LHCN-M2 (cell line): ENCODE data around the gene ADCY9. TPM values are rescaled to one million over a fixed set of nuclear protein-coding genes. Genes with fewer than 3 reads are reported as not detected.

ENCODE experiments used
- DNase-seq: peaks from one replicate; pipeline ENCODE4 v3.0.0-alpha.2; 2012; ENCODE audit warnings: low read depth
- total RNA-seq: library from RNA; depleted of rRNA; stranded (reverse); fragments of >200 nt; gene quantifications from 2 replicates; pipeline ENCODE4 v1.2.3, GENCODE V29; 2014

Gene ADCY9
- total RNA-seq, 1 experiment from 2014 or later, result 11.7 TPM

DNA sequence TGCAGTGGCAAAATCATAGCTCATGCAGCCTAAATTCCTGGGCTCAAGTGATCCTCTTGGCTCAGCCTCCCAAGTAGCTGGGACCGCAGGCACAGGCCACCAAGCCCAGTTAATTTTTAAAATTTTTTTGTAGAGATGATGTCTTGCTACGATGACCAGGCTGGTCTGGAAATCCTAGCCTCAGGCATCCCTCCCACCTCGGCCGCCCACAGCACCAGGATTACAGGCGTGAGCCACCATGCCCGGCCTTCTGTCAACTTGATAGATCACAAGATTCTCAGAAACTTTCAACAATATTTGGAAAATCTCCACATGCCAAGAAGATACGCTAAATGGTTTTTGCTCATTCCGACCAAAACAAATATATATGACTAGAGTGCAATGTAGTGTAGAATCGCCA, 111.0 kb downstream of the ADCY9 start:
- DNase-seq, result no peak

DNA sequence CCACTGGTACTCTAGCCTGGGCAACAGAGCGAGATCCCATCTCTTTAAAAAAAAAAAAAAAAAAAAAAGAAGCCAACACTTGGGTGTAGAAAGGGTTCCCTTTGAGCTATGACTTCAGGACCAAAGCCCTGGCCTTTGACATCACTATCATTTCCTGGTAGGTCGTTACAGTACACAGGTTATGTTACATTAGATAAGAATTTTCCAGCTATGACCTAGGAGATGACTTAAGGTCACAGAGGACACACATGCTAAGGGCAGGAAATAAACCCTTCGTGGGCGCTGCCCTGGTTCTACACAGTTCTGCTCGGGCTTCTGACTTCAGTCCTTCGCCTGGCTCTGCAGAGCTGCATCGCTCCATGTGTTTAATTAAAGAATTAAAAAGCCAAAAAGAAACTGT, 112.0 kb downstream of the ADCY9 start:
- DNase-seq, result no peak

DNA sequence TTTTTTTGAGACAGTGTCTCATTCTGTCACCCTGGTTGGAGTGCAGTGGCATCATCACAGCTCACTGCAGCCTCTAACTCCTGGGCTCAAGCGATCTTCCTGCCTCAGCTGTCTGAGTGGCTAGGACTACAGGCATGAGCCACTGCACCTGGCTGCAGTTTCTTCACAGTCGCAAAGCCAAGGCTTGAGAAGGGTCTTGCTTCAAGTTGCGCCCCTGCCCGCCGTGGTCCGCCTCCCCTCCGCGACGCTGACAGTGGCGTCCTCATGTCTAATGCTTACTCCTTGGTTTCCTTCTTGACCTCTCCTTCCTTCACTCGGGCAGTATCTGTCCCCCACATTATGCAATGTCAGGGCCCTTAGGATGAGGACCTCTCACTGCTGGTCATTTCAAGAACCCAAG, 112.7 kb downstream of the ADCY9 start:
- DNase-seq, result no peak

DNA sequence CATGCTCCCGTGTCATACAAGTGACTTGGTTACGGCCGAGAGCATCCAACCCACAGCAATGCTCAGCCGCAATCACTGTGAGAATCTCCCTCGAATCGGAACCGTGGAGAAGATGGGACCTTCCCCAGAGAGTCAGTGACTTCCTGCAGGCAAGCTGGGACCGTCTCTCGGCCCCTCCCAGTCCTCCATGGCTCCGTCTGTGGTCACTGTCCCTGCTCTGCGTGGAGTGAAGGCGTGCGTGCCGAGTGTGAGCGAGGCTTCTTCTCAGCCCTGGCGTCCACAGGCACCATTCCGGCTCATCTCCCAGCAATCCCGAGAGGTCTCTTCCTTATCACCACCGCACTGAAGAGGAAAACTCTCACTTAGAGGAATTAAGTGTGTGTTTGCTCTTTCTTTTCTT, 113.1 kb downstream of the ADCY9 start:
- DNase-seq, result no peak

GRCh38 chr16:4002121-4002520, 114.1 kb downstream of the ADCY9 start:
- no peak for DNase-seq

- peak; percentile 78 for DNase-seq
These were observed 116.5 kb downstream of the ADCY9 start for GRCh38 chr16:3999479-4000325.

GRCh38 chr16:3998793-3999478, 117.3 kb downstream of the ADCY9 start:
- peak; percentile 63 for DNase-seq

- no peak for DNase-seq
These were observed 118.9 kb downstream of the ADCY9 start for GRCh38 chr16:3997231-3997841.

DNA sequence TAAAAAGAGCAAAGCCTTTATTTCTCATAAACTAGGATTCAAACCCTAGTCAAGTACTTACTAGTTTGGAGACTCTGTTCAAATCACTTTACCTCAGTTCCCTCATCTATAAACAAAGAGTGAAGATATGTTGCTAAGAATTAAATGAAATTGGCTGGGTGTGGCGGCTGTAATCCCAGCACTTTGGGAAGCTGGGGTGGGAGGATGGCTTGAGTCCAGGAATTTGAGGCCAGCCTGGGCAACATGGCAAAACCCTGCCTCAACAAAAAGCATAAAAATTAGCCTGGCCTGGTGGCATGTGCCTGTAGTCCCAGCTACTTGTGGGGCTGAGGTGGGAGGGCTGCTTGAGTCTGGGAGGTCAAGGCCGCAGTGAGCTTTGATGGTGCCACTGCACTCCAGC, 121.2 kb downstream of the ADCY9 start:
- DNase-seq, result no peak

DNA sequence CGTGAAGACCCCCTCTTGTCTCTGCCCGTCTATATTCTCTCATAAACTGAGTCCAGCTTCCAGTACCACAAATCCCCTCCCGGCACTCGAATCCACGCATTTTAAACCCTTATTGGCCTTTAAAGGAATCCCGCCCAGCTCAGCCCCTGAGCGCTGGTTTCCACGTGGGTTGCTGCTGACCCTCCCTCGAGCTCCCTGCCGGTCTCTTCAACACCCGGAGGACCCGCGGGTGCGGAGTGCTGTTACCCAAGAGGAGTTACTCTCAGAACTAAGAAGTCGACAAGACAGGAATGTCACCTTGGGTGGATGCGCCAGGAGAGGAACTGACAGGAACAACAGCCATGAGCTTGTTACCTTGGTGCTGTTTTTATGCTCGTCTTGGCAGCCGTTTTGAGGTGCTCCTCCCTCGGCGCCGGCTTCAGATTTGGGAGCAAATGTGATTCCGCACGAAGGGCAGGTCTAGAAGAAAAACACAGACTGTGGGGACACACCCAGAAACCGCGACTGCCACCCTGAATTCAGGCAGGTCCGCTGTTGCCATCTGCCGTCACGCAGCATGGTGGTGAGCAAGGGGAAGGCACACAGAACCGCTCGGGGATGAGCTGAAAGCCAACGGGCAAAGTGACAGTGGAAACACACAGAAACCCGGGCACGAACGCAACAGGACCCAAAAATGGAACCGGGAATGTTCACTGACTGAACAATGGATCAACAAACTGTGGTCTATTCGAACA, 123.0 kb downstream of the ADCY9 start:
- DNase-seq, result no peak

GRCh38 chr16:3992297-3993051, 123.8 kb downstream of the ADCY9 start:
- DNase-seq, result no peak

GRCh38 chr16:3988824-3989223, 127.4 kb downstream of the ADCY9 start:
- no peak for DNase-seq

DNA sequence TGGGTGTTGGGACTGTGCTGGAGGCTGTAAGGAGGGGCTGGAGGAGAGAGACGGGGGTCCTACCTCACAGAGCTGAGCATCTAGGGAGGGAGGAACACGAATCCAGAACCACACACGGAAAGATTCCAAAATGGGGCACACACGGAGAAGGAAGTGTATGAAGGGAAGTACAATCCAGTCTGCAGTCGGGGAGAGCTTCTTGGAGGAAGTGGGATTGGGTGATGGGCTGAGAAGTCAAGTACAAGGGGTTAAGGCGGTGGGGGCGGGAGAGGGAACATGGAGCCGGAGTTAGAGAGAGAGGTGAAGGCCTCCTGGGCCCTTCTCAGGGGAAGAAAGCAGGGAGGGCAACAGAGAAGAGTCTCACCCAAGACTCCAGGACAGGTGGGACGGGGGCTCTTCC, 128.2 kb downstream of the ADCY9 start:
- DNase-seq, result no peak

DNA sequence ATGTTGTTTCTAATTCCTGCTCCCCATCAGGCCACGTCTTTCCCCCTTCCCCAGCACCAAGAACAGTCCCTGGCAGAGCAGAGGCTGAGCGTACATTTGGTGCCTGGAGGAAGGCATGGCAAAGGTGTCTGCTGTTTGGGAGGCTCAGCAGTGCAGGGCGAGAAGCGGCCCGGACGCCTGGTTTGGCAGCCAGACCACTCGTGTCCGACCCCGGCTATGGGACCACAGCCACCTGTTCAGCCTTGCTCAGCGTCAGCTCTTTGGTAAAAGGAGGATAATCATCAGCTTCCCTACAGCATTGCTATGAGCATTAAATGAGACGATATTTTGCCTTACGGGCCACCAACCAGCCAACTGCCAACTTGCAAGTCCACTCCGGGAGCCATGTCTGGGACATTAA, 129.0 kb downstream of the ADCY9 start:
- no peak for DNase-seq

DNA sequence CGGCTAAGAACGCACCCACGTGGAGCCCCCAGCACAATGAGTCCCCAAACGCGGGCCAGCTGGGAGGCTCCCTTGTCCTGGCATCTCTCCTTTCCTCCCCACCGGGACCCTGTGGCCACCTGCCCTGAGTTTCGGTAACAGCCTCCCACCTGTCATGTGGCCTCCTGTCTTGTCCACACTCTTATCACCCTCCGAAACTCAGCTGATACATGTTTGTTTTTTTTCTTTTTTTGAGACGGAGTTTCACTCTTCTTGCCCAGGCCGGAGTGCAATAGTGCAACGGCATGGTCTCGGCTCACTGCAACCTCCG, 130.1 kb downstream of the ADCY9 start:
- DNase-seq, result no peak

DNA sequence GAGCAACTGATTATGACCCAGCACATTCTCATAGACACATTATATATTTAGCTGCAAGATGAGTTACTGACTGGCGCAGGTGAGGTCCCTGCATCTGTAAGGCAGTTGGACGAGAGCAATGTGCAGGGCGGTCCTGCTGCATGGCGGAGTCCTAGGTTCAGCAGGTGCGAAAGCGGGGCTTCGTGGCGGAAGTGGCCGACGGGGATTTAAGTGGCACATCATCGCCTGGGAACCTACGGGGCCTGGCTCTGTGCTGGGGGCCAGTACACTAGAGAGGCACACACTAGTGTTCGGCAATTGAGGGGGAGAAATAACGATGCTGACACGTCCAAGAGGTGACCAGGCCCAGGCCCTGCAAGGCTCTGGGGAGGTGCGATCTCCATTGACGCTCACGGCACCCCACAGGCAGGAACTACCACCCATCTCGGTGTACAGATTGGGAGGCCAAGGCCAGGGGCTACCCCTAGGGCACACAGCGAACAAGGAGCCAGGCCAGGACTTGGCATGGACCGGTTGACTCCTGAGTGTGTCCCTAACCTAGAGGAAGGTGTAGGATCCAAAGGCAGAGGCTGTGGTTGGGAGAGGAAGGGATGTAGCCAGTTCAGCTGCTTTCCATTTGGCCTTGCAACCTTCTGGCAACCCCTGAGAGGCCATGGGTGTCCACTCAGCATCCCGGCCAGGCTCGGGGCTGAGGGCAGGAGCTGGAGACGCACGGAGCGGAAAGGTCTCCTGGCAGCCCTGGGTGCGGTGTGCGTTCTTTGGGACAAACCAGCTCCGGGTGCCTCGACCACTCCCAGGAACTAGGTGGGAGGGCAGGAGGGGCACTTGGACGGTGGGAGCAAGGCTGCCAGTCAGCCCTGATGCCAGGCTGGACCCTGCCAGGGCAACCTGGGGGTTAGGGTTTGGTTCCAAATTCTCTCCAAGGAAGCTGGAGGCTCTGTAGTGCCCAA, 131.9 kb downstream of the ADCY9 start:
- DNase-seq, result no peak

DNA sequence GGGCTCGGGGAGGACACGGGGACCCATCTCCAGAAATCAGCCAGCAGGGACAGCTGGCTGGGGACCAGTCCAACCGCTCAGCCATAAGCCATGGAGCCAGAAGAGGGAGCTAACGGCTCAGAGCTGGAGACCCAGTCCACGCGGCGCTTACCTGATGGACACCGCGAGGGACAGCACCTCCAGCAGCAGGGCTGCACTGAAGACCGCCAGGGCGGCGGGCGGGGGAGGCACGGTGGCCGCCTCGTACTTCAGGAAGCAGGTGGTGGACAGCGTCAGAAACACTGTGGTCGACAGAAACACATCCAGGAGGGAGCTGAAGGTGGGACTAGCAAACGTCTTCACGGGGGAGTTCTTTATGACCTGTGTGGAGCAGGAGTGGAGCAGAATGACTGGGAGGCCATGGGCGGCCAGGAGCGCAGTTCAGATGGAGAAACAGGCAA, 133.1 kb downstream of the ADCY9 start:
- DNase-seq, result no peak

DNA sequence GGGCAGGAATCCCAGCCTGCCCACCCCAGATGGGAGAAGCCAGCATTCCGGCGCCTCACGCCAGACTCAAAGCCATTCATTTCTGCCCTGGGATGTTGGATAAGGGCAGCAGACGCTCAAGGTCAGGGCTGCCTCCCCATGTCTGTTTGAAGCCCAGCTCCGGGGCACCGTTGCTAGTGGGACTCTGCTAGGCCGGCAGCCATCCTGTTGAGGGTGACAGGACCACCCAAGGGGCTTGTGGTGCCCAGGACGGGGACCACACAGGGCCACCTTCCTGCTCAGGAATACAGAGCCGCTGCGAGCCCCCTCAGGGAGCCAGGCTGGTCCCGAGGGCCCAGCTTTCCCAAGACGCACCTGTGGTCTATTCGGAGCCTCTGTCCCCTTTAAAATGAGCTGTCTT, 134.0 kb downstream of the ADCY9 start:
- no peak for DNase-seq

DNA sequence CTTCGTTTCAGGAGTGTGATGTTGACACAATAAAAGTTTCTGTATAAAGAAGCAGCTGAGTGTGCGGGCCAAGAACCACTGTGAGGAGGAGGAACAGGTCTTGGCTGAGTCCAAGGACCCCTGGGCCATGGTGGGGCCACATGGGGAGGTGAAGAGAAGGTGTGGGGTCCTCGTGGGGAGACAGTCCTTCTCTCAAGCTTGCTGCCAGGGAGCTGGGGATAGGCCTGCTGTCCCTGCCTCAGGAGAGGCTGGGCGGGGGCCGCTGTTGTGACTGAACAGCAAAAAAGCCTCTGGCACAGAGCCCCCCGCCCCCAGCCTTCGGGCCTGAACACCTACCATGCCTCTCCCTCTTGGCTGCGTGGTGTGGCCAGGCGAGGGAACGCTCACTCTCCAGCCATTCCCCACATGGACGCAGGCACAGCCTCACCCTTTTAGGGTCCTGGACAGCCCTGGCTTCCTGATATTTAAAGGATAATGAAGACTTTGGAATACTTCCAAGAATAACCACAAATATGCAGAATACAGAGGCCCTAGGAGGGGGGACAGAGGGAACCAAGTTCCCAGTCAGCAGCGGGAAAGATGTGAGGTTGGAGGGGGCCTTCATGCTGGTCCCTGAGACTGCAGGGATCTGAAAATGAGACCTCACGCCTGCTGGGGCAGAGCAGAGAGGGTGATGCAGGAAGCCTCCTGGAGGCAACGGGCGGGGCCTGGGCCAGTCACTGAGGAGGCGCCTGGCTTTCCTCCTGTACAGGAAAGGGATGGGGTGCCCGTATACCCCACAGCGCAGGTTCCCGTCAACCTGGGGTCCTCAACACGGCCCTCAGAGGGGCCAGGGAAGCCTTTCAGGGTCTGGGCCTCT, 135.8 kb downstream of the ADCY9 start:
- peak; percentile 52 for DNase-seq
